Mesenchymal stem cell (in vitro differentiated cells and primary cell): ENCODE measurements around the gene HOXC9.

Experiments used
- DNase-seq: peaks from one replicate; pipeline ENCODE4 v3.0.0-alpha.2; 2013
- H2AFZ ChIP-seq: one replicate; pipeline ENCODE4 v1.6.1; 2013; ENCODE audit warnings: low read depth, mild to moderate bottlenecking, control low read depth, inconsistent platforms, low read length, moderate library complexity
- H2AK5ac ChIP-seq: 2 replicates; pipeline ENCODE4 v1.6.1; 2013; ENCODE audit warnings: low read length, moderate library complexity, mild to moderate bottlenecking, inconsistent platforms; ENCODE audit not compliant: severe bottlenecking
- H2BK120ac ChIP-seq: one replicate; pipeline ENCODE4 v1.6.1; 2013; ENCODE audit warnings: low read depth, mild to moderate bottlenecking, inconsistent platforms, low read length, moderate library complexity
- H2BK12ac ChIP-seq, 2 experiments: one replicate each; pipeline ENCODE4 v1.6.1; 2013; ENCODE audit warnings: inconsistent platforms in 2 of 2, low read length in 2 of 2, mild to moderate bottlenecking in 2 of 2, moderate library complexity in 2 of 2, control low read depth in 1 of 2
- H2BK15ac ChIP-seq: one replicate; pipeline ENCODE4 v1.6.1; 2013; ENCODE audit warnings: mild to moderate bottlenecking, low read depth, inconsistent platforms; ENCODE audit not compliant: poor library complexity, severe bottlenecking
- H2BK5ac ChIP-seq: 2 replicates; pipeline ENCODE4 v1.6.1; 2013; ENCODE audit warnings: low read depth, mild to moderate bottlenecking, low read length, control low read depth, inconsistent platforms; ENCODE audit not compliant: poor library complexity, severe bottlenecking
- H3K14ac ChIP-seq, 2 experiments: one replicate each; pipeline ENCODE4 v1.6.1; 2013; ENCODE audit warnings: inconsistent platforms in 2 of 2, low read length in 2 of 2, control low read depth in 1 of 2, mild to moderate bottlenecking in 1 of 2, moderate library complexity in 1 of 2
- H3K18ac ChIP-seq, 2 experiments: one replicate each; pipeline ENCODE4 v1.6.1; 2013; ENCODE audit warnings: inconsistent platforms in 2 of 2, low read length in 2 of 2, control low read depth in 1 of 2, low read depth in 1 of 2, mild to moderate bottlenecking in 1 of 2
- H3K23ac ChIP-seq, 2 experiments: one replicate each; pipeline ENCODE4 v1.6.1; 2013; ENCODE audit warnings: inconsistent platforms in 2 of 2, low read length in 2 of 2, mild to moderate bottlenecking in 2 of 2, moderate library complexity in 2 of 2, control low read depth in 1 of 2
- H3K27ac ChIP-seq: 2 replicates; pipeline ENCODE4 v1.5.1; 2013; ENCODE audit warnings: mild to moderate bottlenecking, moderate library complexity, low read length, control low read depth, inconsistent platforms; ENCODE audit not compliant: poor library complexity, severe bottlenecking
- H3K27me3 ChIP-seq, 2 experiments: 2 replicates each; pipeline versions ENCODE4 v1.6.1 to v1.7.0; 2013; ENCODE audit warnings: low read length in 2 of 2, mild to moderate bottlenecking in 2 of 2, moderate library complexity in 2 of 2, control low read depth in 1 of 2, inconsistent platforms in 1 of 2; ENCODE audit not compliant: control insufficient read depth in 1 of 2, insufficient read depth in 1 of 2
- H3K36me3 ChIP-seq, 2 experiments: 2 replicates each; pipeline versions ENCODE4 v1.6.1 to v1.7.0; 2013; ENCODE audit warnings: low read length in 2 of 2, control low read depth in 1 of 2, inconsistent platforms in 1 of 2, low read depth in 1 of 2, mild to moderate bottlenecking in 1 of 2; ENCODE audit not compliant: insufficient read depth in 2 of 2, control insufficient read depth in 1 of 2
- H3K4ac ChIP-seq, 2 experiments: one replicate each; pipeline ENCODE4 v1.6.1; 2013; ENCODE audit warnings: inconsistent platforms in 2 of 2, low read length in 2 of 2, mild to moderate bottlenecking in 2 of 2, moderate library complexity in 2 of 2, control low read depth in 1 of 2, low read depth in 1 of 2
- H3K4me1 ChIP-seq: 2 replicates; pipeline ENCODE4 v1.6.1; 2013; ENCODE audit warnings: low read depth, low read length, control low read depth; ENCODE audit not compliant: control insufficient read depth, insufficient read depth
- H3K4me2 ChIP-seq: 2 replicates; pipeline ENCODE4 v1.6.1; 2013; ENCODE audit warnings: low read length, mild to moderate bottlenecking, inconsistent platforms; ENCODE audit not compliant: poor library complexity, severe bottlenecking
- H3K4me3 ChIP-seq, 2 experiments: 2 replicates each; pipeline versions ENCODE4 v1.5.1 to v1.7.0; 2013; ENCODE audit warnings: low read length in 2 of 2, mild to moderate bottlenecking in 2 of 2, control low read depth in 1 of 2, low read depth in 1 of 2; ENCODE audit not compliant: insufficient read depth in 1 of 2
- H3K79me1 ChIP-seq: replicated peaks from 2 replicates; pipeline ENCODE4 v1.6.1; 2013; ENCODE audit warnings: mild to moderate bottlenecking, control low read depth, low read length, inconsistent platforms; ENCODE audit not compliant: poor library complexity, severe bottlenecking
- H3K9ac ChIP-seq: 2 replicates; pipeline ENCODE4 v1.7.0; 2013; ENCODE audit warnings: mild to moderate bottlenecking, low read length, moderate library complexity
- H3K9me3 ChIP-seq: 2 replicates; pipeline ENCODE4 v1.7.0; 2013; ENCODE audit warnings: mild to moderate bottlenecking, low read length; ENCODE audit not compliant: control insufficient read depth
- H4K8ac ChIP-seq: one replicate; pipeline ENCODE4 v1.6.1; 2013; ENCODE audit warnings: inconsistent platforms, mild to moderate bottlenecking, low read length, moderate library complexity
- H4K91ac ChIP-seq: one replicate; pipeline ENCODE4 v1.6.1; 2013; ENCODE audit warnings: mild to moderate bottlenecking, low read length, inconsistent platforms
- WGBS: methylation state at CpG from one replicate; pipeline ENCODE4 v1.1.7; 2013; ENCODE audit warnings: mixed read lengths; 5-methylcytosine and 5-hydroxymethylcytosine counted together

Gene HOXC9

GRCh38 chr12:53969588-53970259 is 30.2 kb upstream of the HOXC9 start:
- WGBS = 42% methylated on average over 12 of the region's 12 CpGs
- H3K4me3 ChIP-seq = no peak overlapping the region

GRCh38 chr12:53970451-53970850 is 29.5 kb upstream of the HOXC9 start:
- Histone ChIP-seq H3K4me1 (peaks cover 27% of the 10 kb centered on the region), H2AK5ac (no peak overlapping the region), H3K14ac (no peak overlapping the region), H2BK5ac (no peak overlapping the region), H3K4ac (no peak overlapping the region), H3K79me1 (no peaks in the 10 kb centered on the region), H3K23ac (no peak overlapping the region), H3K9me3 (no peaks in the 10 kb centered on the region), H3K4me2 (no peak overlapping the region), H3K27me3 (peaks cover 82 to 94% of the 10 kb centered on the region in 2 experiments), H4K8ac (no peak overlapping the region), H2BK15ac (no peak overlapping the region), H3K27ac (no peak overlapping the region), H3K36me3 (no peaks in the 10 kb centered on the region), H4K91ac (no peak overlapping the region), H3K4me3 (no peak overlapping the region), H2AFZ (no peak overlapping the region), H3K9ac (no peak overlapping the region), H3K18ac (no peak overlapping the region), H2BK120ac (no peak overlapping the region), H2BK12ac (no peak overlapping the region)
- DNase-seq = no peak
- 35% methylated on average over 3 of the region's 4 CpGs for WGBS

More at GRCh38 chr12:53969588-53970259, 30.2 kb upstream of the HOXC9 start:
- H3K18ac ChIP-seq = no peak overlapping the region
- H3K23ac ChIP-seq = no peak overlapping the region
- no peak overlapping the region for H2BK12ac ChIP-seq
- no peaks in the 10 kb centered on the region for H3K79me1 ChIP-seq
- no peak overlapping the region for H4K91ac ChIP-seq
- H2BK5ac ChIP-seq = no peak overlapping the region
- DNase-seq = no peak
- H2BK15ac ChIP-seq = no peak overlapping the region
- peaks cover 88 to 98% of the 10 kb centered on the region in 2 experiments for H3K27me3 ChIP-seq
- no peaks in the 10 kb centered on the region for H3K9me3 ChIP-seq
- H3K14ac ChIP-seq = no peak overlapping the region
- peaks cover 23% of the 10 kb centered on the region for H3K4me1 ChIP-seq
- no peak overlapping the region for H3K27ac ChIP-seq
- H2AK5ac ChIP-seq = no peak overlapping the region
- H3K4me2 ChIP-seq = no peak overlapping the region
- no peaks in the 10 kb centered on the region for H3K36me3 ChIP-seq
- H2BK120ac ChIP-seq = no peak overlapping the region
- H3K9ac ChIP-seq = no peak overlapping the region
- H3K4ac ChIP-seq = no peak overlapping the region
- no peak overlapping the region for H2AFZ ChIP-seq
- no peak overlapping the region for H4K8ac ChIP-seq

- H2AFZ ChIP-seq = no peak overlapping the region
- H3K4me2 ChIP-seq = no peak overlapping the region
- H3K27ac ChIP-seq = no peak overlapping the region
- H2BK120ac ChIP-seq = no peak overlapping the region
- no peak overlapping the region for H3K4ac ChIP-seq
- no peak overlapping the region for H2AK5ac ChIP-seq
- 74% methylated on average over 2 of the region's 3 CpGs for WGBS
- no peak overlapping the region for H4K8ac ChIP-seq
- no peak overlapping the region for H4K91ac ChIP-seq
- no peaks in the 10 kb centered on the region for H3K79me1 ChIP-seq
- no peak for DNase-seq
- no peak overlapping the region for H2BK15ac ChIP-seq
- H3K36me3 ChIP-seq = no peaks in the 10 kb centered on the region
- no peak overlapping the region for H3K23ac ChIP-seq
- H3K9me3 ChIP-seq = no peaks in the 10 kb centered on the region
- H2BK5ac ChIP-seq = no peak overlapping the region
- peaks cover 24% of the 10 kb centered on the region for H3K4me1 ChIP-seq
- peaks cover 82 to 94% of the 10 kb centered on the region in 2 experiments for H3K27me3 ChIP-seq
- no peak overlapping the region for H3K18ac ChIP-seq
- no peak overlapping the region for H2BK12ac ChIP-seq
- no peak overlapping the region for H3K4me3 ChIP-seq
- no peak overlapping the region for H3K14ac ChIP-seq
- no peak overlapping the region for H3K9ac ChIP-seq
Measured at GRCh38 chr12:53971129-53971528, 28.8 kb upstream of the HOXC9 start.

GRCh38 chr12:53971686-53972085 is 28.3 kb upstream of the HOXC9 start:
- Histone ChIP-seq H3K27me3 (peaks cover 82 to 94% of the 10 kb centered on the region in 2 experiments), H3K4me3 (no peak overlapping the region), H3K18ac (no peak overlapping the region), H2BK15ac (no peak overlapping the region), H3K9me3 (no peaks in the 10 kb centered on the region), H2AFZ (no peak overlapping the region), H3K27ac (no peak overlapping the region), H4K91ac (no peak overlapping the region), H2AK5ac (no peak overlapping the region), H4K8ac (no peak overlapping the region), H3K4me2 (no peak overlapping the region), H3K79me1 (no peaks in the 10 kb centered on the region), H2BK12ac (no peak overlapping the region), H2BK120ac (no peak overlapping the region), H3K9ac (no peak overlapping the region), H3K4ac (no peak overlapping the region), H2BK5ac (no peak overlapping the region), H3K14ac (no peak overlapping the region), H3K23ac (no peak overlapping the region), H3K36me3 (no peaks in the 10 kb centered on the region), H3K4me1 (peaks cover 22% of the 10 kb centered on the region)
- no peak for DNase-seq
- WGBS = 38% methylated on average over 2 of the region's 2 CpGs
